CD4-positive, alpha-beta T cell treated with Interleukin-17A for 1 hour (primary cell): ENCODE data around the gene TMIGD2.
"Not testable (repeated sequence)": the region's sequence is repeated elsewhere in the genome, so short reads cannot be mapped to it uniquely, and the experiment has no call there.

Experiments used
- DNase-seq: peaks from one replicate; pipeline ENCODE4 v3.0.0-alpha.2; 2020

TMIGD2 gene

DNA sequence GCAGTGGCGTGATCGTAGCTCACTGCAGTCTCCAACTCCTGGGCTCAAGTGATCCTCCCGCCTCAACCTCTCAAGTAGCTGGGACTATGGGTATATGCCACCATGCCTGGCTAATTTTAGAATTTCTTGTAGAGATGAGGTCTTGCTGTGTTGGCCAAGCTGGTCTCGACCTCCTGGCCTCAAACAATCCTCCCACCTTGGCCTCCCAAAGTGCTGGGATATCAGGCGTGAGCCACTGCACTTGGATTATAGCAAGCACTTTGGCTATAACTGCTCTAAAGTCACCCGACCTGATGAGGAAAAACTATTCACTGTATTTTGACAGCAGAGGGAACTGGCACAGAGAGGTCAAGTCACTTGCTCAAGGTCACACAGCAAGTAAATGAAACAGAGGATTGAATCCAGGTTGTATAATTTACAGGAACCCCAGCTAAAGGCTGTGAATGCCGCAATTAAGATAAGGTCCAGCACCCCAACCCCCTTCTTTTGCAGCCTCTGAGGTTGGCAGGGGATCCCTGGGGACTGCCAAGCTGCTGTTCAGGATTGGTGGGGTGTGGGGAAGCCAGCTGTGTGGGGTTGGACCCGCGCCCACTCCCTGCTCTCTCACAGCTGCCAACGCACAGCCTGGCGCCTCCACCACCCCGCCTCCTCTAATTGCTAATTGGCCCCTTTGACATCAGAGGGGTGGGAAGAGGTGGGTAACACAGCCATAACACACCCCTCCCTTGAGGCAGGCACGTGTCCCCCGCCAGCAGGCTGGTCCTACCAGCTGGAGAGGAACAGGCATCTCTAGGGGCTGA is 6.0 kb downstream of the TMIGD2 start:
- DNase-seq = no peak

DNA sequence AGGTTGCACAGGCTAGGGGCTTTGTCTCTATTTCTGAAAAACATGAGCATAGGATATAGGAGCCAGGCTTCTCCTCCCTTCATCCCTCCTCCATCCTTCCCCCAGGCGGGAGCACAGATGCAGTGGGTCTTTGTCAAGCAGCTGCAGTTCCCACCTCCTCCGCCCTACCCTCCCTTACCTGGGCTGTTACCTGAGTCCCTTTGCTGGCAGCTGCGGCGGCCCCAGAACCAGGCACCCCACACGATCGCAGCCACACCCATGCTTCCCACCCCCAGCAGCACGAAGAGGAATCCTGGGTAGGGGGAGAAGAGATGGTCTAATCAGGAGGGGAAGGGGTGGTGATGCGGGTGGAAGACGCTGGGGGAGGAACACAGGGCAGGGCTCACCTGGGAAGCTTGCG is 7.8 kb downstream of the TMIGD2 start:
- DNase-seq = no peak

DNA sequence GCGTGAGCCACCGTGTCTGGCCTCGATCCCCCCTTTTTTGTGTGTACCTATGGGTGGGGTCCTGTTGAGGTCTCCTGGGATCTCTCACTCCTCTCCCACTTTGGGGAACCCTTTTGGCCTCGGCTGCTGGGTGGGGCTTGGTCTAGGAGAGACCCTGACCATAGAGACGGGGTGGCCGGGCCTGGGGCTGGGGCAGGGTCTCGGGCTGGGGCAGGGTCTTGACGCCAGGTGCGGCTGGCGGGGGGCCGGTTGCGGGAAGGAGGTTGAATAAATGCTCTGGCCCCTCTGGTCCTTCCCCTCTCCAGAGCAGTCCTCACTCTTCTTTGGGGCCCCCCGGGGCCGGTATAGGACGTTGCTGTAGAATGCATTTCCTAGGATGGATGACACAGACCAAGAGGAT is 9.7 kb downstream of the TMIGD2 start:
- no peak for DNase-seq

DNA sequence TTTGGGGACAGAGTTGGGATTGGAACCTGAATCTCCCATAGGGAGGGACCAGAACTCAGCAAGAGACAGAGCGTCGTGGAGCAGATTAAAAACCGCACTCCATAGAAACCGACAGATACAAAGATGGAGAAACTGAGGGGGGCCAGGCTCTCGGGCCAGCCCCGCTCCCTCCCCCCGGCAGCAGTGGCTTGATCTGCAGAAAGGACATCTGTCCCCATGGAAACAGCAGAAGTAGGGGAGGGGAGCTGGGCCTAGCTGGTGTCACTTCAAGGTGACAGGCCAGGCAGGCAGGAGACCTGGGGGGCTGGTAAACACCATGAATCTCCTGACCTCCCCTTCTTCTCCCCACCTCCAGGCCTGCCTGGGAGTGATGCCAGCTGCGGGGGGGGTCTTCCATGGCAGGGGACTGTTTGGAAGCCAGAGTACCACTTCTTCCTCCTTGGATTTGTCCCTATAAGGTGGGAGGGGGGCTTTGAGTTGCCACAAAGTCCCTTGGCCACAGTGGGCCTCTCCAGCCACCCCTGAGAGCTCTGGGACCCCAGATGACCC is 10.9 kb downstream of the TMIGD2 start:
- no peak for DNase-seq

DNA sequence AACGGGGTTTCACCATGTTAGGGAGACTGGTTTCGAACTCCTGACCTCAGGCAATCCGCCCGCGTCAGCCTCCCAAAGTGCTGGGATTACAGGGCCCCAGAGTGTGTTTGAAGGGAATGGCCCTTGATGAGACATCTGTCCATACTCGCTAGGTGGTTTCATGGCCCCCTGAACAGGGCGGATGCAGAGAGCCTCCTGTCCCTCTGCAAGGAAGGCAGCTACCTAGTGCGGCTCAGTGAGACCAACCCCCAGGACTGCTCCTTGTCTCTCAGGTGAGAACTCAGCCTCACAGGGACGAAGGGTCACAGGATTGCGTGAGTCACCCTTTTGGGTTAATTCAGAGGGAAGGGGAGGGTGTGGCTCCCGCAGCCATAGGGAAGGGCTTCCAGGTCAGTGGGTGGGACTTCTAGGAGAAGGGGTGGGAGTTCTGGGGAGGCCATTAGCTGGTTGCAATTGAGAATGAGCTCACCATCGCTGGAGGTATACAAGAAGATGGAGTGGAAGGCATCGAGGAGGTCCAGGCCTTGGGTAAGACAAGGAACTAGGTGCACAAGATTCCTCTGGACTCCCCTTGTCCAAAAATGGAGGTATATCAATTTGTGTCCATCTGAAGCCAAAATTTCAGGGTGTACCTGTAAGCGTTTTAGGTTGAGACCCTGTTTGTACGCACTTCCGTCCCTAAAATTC is 14.0 kb downstream of the TMIGD2 start:
- DNase-seq = no peak

DNA sequence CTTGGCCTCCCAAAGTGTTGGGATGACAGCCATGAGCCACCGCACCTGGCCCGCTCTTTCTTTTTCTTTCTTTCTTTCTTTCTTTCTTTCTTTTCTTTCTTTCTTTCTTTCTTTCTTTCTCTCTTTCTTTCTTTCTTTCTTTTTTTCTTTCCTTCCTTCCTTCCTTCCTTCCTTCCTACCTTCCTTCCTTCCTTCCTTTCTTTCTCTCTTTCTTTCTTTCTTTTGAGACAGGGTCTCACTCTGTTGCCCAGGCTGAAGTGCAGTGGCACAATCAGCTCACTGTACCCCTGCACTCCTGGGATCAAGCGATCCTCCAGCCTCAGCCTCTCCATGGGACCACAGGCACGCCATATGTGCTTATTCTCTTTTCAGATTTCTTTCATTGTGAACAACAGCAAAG is 16.0 kb downstream of the TMIGD2 start:
- DNase-seq = not testable (repeated sequence)

DNA sequence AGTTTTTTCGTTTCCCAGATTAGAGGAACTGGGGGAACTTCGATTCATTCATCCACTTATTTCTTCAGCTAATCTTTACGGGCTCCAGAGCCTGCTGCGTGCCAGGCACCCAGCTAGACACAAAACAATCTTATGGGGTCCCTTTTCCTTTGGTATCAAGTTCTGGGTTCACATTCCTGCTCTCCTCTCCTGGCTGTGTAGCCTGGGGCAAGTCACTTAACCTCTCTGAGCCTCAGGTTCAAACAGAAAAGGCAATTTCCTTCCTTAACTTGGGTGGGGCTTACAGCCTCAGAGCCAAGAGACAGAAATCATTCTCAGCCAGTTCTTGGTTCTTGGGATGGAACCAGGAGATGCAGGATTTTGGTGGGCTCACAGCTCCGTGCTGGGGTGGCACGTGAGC is 17.2 kb downstream of the TMIGD2 start:
- no peak for DNase-seq

DNA sequence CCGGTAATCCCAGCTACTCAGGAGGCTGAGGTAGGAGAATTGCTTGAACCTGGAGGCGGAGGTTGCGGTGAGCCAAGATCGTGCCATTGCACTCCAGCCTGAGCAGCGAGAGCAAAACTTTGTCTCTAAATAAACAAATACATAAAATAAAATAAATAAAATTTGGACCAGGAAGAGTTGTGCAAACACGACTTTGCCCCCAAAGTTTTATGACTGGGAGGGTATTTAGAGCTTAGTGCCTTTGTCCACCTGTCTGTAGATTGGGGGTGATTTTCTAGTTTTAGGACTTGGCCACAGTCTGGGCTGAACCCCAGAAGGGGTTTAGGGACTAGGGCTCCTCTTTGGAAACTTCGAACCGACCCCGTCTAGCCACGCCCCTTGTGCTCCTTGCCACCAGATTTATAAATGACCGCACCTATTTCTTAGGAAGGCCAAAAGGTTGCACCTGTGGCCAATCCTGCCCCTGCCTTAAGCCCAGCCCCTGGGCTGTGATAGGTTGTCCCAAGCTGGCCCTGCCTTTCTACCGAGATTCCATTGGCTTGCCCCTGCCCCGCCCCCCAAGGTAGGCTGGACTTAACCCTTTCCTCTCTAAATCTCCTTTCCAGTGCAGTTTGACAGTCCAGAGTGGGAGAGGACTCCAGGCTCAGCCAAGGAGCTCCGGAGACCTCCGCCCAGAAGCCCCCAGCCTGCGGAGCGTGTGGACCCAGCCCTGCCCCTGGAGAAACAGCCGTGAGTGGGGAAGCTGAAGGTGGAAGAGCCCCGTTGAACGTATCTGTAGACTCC is 17.8 kb downstream of the TMIGD2 start:
- DNase-seq = no peak

DNA sequence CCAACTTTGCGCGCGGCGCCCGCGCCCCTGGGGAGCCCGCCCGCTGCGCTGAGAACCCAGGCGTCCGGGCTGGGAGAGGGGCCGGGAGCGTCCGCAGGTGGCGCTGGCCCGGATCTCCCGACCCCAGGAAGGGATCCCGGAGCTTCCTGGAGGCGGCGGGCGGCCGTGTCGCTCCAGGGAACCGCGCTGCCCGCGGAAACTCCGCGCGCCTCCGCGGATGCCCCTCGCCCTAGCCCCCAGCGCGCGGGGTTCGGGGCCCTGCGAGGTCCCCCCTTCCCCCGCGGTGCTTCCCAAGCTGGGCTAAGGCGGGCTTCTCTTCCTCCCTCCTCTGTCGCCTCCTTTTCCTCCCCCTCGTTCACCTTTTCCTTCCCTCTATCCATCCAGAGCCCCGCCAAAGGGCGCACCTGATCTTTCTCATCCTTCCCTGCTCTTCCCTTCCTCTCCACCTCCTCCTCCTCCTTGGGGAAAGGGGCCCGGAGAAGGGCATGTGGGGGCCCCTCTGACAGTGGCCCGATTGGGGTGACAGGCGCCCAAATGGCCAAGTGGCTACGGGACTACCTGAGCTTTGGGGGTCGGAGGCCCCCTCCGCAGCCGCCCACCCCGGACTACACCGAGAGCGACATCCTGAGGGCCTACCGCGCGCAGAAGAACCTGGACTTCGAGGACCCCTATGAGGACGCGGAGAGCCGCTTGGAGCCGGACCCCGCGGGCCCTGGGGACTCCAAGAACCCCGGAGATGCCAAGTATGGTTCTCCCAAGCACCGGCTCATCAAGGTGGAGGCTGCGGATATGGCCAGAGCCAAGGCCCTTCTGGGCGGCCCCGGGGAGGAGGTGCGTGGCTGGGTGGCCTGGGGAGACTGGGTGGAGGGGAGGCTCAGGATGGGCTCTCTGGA is 22.4 kb downstream of the TMIGD2 start:
- DNase-seq = no peak

DNA sequence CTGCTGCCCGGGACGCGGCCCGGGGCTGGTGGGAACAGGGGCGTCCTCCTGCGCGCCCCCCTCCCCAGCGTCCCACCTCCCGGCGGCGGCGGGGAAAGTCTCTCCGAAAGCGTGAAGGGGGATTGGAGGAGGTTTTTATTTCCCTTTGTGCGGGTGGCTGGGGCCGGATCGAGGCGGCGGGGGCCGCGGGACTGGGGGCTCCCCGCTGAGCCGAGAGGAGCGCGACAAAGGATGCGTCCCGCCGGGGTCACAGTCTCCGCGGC is 23.0 kb downstream of the TMIGD2 start:
- DNase-seq = no peak

DNA sequence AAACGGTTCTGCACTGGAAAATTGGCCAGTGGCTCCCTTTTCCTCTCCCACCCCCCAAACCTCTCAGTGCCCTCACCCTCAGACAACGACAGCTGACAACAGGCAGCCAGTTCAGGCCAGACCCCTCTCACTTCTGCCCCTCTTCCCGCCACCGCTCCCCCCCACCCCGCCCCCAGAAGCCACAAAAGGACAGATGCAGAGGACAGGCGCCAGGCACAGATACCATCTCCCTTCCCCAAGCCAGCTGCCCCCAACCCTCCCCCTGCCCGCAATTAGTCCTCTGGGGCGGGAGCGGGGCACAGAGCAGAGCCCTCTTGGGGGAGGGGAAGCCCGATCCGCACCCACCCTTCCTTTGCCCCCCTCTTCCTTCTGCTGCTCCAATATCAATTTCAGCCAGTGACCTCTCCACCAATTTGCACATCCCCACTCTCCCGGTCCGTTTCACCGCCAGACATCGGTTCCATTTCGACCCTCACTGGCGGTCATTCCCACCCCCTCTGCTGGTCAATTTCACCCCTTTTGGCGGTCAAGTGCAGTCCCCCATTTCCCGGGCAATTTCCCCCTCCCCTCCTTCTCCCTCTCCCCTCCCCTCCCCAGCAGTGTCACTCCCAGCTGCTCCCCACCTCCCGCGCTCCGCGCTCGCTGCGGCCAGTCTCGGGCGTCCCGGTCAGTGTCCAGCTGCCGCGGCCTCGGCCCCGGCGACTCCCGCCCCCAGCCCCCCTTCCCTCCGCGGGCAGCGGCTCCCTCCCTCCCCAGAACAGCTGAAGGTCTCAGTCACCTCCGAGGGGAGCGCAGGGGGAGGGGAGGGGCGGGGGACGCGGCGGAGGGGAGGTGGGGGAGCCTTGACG is 23.5 kb downstream of the TMIGD2 start, which contains the start of gene SHD:
Gene SHD (plus strand): TSS at position 848 of the 848 bp plus-strand sequence. CDS start 798 bp downstream, outside the sequence.
- no peak for DNase-seq

DNA sequence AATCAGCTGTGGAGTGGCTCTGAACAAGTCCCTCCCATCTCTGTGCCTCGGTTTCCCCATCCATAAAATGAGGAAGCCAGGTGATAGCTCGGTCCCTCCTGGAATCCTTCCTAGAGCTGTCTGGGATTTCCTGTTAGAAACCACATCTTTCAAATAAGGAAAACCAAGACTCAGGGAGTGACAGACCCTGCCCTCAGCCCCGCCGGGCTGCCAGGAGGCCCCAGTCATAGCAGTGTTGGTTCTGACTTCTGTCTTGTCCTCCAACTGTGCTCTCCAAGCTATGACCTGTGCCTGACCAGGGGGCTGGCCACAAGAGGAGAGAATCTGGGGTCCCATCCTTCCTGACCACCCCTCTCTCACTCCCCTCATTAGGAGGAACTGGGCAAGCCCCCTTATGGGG is 24.2 kb downstream of the TMIGD2 start:
- no peak for DNase-seq

DNA sequence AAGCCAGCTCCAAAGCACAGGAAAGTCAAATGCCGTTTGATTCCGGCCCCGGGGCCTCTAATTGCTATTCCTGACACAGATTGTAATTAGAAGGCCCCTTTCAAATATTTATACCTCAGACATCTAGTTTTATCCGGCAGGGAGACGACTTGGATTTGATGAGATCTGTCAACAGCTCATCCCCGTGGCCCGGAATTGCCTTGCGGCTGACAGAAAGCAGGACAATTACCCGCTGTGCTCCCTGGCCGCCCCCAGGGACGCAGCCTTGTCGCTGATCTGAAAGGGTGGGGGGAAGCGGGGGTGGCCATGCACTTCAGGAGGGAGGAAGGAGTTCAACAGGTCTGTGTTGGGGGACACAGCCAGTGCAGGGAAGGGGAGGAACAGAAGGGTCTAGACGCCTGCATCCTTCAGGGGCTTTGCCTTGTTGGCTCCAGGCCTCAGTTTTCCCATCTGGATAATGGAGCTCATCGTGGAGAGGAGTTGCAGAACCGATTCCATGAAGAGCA is 24.9 kb downstream of the TMIGD2 start:
- DNase-seq = no peak

DNA sequence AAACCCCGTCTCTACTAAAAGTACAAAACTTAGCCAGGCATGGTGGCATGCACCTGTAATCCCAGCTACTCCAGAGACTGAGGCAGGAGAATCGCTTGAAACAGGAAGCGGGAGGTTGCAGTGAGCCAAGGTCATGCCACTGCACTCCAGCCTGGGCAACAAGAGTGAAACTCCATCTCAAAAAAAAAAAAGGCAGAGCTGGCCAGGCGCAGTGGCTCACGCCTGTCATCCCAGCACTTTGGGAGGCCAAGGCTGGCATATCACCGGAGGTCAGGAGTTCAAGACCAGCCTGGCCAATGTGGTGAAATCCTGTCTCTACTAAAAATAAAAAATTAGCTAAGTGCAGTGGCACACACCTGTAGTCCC is 27.9 kb downstream of the TMIGD2 start:
- not testable (repeated sequence) for DNase-seq

DNA sequence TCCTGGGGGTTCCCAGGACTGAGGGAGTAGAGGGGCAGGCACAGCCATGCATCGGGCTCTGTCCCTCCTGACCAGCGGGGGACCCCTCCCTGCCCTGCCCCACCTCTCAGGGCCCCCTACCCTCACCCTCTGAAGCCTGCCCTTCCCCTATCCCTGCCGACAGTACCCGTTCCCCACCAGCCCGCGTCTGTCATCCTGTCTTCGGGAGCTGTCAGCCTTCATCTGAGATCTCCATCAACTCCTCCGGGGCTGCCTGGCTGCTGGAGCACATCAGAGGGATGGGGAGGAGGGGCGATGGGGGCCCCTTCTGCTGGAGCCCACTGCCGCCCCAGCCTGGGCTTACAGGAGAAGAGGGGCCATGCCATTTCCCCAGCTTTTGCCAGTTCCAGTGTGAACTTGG is 29.3 kb downstream of the TMIGD2 start:
- no peak for DNase-seq

DNA sequence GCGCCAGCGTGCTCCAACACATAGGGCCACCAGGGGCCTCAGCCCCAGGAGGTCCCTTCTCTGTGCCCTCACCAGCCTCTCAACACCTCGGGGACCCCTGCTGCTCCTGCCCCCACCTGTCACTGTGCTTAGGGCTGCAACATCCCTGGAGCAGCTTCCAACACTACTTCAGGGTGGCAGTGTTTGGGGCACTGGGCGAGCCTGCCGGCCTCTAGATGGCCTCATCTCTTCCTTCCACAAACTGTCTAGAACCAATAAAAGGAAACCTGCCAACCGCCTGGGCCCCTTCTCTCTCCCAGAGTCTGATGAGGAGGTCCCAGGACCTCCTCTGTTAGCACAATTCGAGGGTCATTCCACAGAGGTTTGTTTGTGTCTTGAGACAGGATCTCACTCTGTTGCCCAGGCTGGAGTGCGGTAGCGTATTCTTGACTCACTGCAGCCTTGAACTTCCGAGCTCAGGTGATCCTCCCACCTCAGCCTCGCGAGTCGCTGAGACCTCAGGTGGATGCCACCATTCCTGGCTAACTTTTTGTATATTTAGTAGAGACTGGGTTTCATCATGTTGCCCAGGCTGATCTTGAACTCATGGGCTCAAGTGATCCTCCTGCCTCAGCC is 33.3 kb downstream of the TMIGD2 start:
- no peak for DNase-seq

DNA sequence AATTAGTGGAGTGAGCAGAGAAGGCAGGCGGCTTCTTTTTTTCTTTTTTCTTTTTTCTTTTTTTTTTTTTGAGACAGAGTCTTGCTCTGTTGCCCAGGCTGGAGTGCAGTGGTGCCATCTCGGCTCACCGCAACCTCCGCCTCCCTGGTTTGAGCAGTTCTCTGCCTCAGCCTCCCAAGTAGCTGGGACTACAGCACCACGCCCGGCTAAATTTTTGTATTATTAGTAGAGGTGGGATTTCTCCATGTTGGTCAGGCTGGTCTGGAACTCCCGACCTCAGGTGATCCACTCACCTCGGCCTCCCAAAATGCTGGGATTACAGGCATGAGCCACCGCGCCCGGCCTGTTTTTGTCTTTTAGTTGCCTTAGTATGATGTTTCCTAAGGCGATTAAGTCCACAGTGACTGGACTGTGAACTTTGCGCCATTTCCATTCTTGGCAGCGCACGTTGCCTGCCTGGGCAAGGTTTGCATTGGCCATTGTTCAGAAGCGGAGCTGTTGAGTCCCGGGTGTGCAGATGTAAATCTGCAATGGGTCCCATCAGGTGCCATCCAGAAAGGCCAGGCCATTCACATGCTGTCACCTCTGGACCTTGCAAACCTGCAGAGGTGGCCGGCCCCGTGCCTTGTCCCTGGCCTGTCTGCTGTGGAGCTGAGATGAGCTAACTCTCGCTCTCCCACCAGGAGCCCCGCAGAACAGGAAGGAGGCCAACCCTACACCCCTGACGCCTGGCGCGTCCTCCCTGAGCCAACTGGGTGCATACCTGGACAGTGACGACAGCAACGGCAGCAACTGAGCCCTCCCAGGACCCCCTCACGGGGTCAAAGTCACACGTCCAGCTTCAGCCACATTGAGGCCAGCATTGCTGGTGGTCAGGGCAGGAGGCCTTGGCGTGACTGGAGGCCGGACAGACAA is 34.0 kb downstream of the TMIGD2 start:
- DNase-seq = no peak

DNA sequence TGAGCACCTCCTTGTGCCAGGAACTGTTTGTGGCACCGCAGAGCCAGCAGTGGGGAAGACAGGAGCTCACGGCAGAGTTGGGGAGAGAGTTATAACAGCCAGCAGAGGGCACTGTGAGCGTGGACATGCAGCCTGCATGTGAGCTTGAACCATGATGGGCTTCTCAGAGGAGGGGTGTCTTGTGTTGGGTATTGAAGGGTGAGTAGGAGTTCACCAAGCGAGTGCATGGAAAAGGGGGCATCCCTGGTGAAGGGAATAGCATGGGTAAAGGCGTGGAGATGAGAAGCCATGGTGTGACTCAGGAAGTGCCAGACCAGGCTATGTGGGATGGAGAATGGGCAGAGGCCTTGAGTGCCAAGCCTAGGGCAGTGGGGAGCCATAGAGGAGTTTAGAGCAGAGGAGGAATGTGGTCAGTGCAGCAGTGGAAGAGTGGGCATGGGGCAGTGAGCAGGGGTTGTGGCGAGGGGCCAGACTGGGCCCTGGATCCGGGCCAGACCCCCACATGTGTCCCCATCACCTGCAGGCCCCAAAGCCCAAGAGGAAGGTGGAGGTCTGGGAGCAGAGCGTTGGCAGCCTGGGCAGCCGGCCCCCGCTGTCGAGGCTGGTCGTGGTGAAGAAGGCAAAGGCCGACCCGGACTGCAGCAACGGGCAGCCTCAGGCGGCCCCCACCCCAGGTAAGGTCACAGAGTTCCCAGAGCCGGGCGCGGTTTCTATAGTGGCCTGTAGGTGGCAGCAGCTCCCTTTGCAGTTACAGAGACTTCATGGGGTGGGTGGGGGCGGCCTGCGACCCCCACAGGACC is 34.9 kb downstream of the TMIGD2 start:
- peak; percentile 55 for DNase-seq
